Hair follicle dermal papilla cell (primary cell): ENCODE data around the gene TRIM62. TPM values are rescaled to one million over a fixed set of nuclear protein-coding genes. Genes with fewer than 3 reads are reported as not detected.

Experiments
- total RNA-seq: library from RNA; depleted of rRNA; stranded (reverse); fragments of >200 nt; gene quantifications from 2 replicates; pipeline ENCODE4 v1.2.3, GENCODE V29; 2012

Gene TRIM62
- total RNA-seq = 5.2 and 7.3 TPM in 2 replicates

GRCh38 chr1:33181921-33182341, at the start of gene TRIM62:
Gene TRIM62 (minus strand): TSS chr1:33182043. CDS start chr1:33181432, 611 bp downstream.

Other genes with a start within 250 kb of the TRIM62 start
- 12.3 and 14.1 TPM in 2 replicates for gene RNF19B, start 217.2 kb downstream of the TRIM62 start, total RNA-seq
- 118 TPM in 2 replicates for gene AK2, start 145.2 kb downstream of the TRIM62 start, total RNA-seq
- 6.7 and 14.0 TPM in 2 replicates for gene AZIN2, start 100.9 kb downstream of the TRIM62 start, total RNA-seq
- gene ZNF362, start 74.4 kb upstream of the TRIM62 start, total RNA-seq = 15.3 and 15.7 TPM in 2 replicates
- not detected in 2 replicates for gene A3GALT2, start 139.1 kb upstream of the TRIM62 start, total RNA-seq
- 105 and 127 TPM in 2 replicates for gene PHC2, start 249.1 kb upstream of the TRIM62 start, total RNA-seq